ENCODE results near the gene CCDC33.

DNA sequence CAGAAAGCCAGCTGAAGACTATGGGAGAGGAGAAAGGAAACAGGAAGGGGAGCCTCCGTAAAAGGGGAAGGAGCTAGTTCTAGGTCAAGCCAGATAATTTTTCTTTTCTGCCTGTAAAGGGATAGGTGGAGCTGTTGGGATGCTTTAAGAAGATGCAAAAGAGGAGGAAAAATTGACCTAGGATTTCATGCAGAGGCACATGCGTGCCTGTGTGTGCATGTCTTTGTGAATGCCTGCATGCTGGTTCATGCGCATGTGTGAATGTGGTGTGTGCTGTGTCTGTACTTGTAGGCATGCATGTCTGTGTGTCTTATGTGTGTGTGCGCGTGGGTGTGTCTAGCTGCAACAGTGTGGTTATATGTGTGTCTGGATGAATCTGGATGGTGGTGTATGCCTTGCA lies 27.3 kb downstream of the CCDC33 start:
- TF ChIP-seq POLR2A (IDR thresholded peaks at IDR 0.05) (no peak), POLR2AphosphoS5 (IDR thresholded peaks at IDR 0.05) (no peak)
- TF ChIP-seq, protein P1, sequence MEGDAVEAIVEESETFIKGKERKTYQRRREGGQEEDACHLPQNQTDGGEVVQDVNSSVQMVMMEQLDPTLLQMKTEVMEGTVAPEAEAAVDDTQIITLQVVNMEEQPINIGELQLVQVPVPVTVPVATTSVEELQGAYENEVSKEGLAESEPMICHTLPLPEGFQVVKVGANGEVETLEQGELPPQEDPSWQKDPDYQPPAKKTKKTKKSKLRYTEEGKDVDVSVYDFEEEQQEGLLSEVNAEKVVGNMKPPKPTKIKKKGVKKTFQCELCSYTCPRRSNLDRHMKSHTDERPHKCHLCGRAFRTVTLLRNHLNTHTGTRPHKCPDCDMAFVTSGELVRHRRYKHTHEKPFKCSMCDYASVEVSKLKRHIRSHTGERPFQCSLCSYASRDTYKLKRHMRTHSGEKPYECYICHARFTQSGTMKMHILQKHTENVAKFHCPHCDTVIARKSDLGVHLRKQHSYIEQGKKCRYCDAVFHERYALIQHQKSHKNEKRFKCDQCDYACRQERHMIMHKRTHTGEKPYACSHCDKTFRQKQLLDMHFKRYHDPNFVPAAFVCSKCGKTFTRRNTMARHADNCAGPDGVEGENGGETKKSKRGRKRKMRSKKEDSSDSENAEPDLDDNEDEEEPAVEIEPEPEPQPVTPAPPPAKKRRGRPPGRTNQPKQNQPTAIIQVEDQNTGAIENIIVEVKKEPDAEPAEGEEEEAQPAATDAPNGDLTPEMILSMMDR (IDR thresholded peaks at IDR 0.05), result no peak
